Mucosa of stomach (tissue), 1 donor: Measurements from ENCODE around the gene NOP16.
A peak's percentile ranks its signal among the peaks of the same experiment; 100 is the strongest.
"Not testable (repeated sequence)": the region's sequence is repeated elsewhere in the genome, so short reads cannot be mapped to it uniquely, and the experiment has no call there.

Experiments
- H3K27me3 ChIP-seq: one replicate; pipeline ENCODE4 v1.7.0; 2013; ENCODE audit warnings: mild to moderate bottlenecking, low read length; ENCODE audit not compliant: control insufficient read depth, insufficient read depth
- H3K36me3 ChIP-seq: one replicate; pipeline ENCODE4 v1.7.0; 2013; ENCODE audit warnings: low read length; ENCODE audit not compliant: control insufficient read depth, insufficient read depth
- H3K4me1 ChIP-seq: one replicate; pipeline ENCODE4 v1.7.0; 2013; ENCODE audit warnings: mild to moderate bottlenecking, low read length; ENCODE audit not compliant: control insufficient read depth, insufficient read depth
- H3K4me3 ChIP-seq: one replicate; pipeline ENCODE4 v1.7.0; 2013; ENCODE audit warnings: low read length
- H3K9ac ChIP-seq: one replicate; pipeline ENCODE4 v1.7.0; 2013; ENCODE audit warnings: mild to moderate bottlenecking, low read length, moderate library complexity
- H3K9me3 ChIP-seq: one replicate; pipeline ENCODE4 v1.7.0; 2013; ENCODE audit warnings: mild to moderate bottlenecking, low read length, moderate library complexity; ENCODE audit not compliant: control insufficient read depth
- donor health status: Pancreatic carcinoma.

The NOP16 gene

GRCh38 chr5:176416965-176417364, 28.6 kb upstream of the NOP16 start:
- Histone ChIP-seq H3K4me3 (no peak overlapping the region), H3K36me3 (no peaks in the 10 kb centered on the region), H3K9ac (peak overlapping the region; percentile 41), H3K27me3 (no peaks in the 10 kb centered on the region), H3K4me1 (peaks cover 42% of the 10 kb centered on the region), H3K9me3 (no peaks in the 10 kb centered on the region)

GRCh38 chr5:176415952-176416924, 27.8 kb upstream of the NOP16 start, which contains the start of gene CLTB:
CLTB (minus strand) TSS chr5:176416539; CDS start chr5:176416363, 176 bp downstream.
- Histone ChIP-seq H3K4me3 (peak within 1 kb of the TSS; percentile 95), H3K9ac (peak within 1 kb of the TSS; percentile 98), H3K4me1 (peaks cover 49% of the 10 kb centered on the region), H3K27me3 (no peaks in the 10 kb centered on the region), H3K9me3 (no peaks in the 10 kb centered on the region), H3K36me3 (no peaks in the 10 kb centered on the region)

GRCh38 chr5:176415240-176415951, 27.0 kb upstream of the NOP16 start:
- H3K9ac ChIP-seq: peak overlapping the region; percentile 98
- peaks cover 55% of the 10 kb centered on the region for H3K4me1 ChIP-seq
- H3K36me3 ChIP-seq: no peaks in the 10 kb centered on the region
- H3K27me3 ChIP-seq: no peaks in the 10 kb centered on the region
- H3K9me3 ChIP-seq: no peaks in the 10 kb centered on the region
- H3K4me3 ChIP-seq: peak overlapping the region; percentile 95

DNA sequence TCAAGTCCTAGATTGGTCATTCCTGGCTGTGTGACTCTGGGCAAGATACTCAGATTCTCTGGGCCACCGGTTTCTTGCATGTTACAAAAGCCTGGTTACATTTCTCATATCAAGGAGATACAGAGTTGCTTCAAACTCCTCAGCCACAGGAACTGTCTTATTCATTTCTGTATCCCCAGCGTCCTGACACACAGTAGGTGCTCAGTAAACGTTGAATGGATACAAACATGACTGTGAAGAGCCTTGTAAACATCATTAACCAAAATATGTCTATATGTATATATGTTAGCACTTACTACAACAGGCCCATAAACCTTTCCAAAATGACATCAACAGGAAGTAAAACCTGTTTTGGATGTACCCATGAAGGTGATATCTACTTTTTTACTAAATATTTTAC, 26.3 kb upstream of the NOP16 start:
- Histone ChIP-seq H3K9me3 (no peaks in the 10 kb centered on the region), H3K27me3 (no peaks in the 10 kb centered on the region), H3K36me3 (peaks cover 5% of the 10 kb centered on the region), H3K4me1 (peaks cover 62% of the 10 kb centered on the region), H3K4me3 (peak overlapping the region; percentile 95), H3K9ac (peak overlapping the region; percentile 98)

- H3K4me3 ChIP-seq: no peak overlapping the region
Measured at GRCh38 chr5:176413709-176414191, 25.4 kb upstream of the NOP16 start.

GRCh38 chr5:176413255-176413565, 24.8 kb upstream of the NOP16 start:
- Histone ChIP-seq H3K27me3 (no peaks in the 10 kb centered on the region), H3K9ac (peak overlapping the region; percentile 98)

More at GRCh38 chr5:176413709-176414191, 25.4 kb upstream of the NOP16 start:
- Histone ChIP-seq H3K4me1 (peaks cover 64% of the 10 kb centered on the region), H3K36me3 (peaks cover 9% of the 10 kb centered on the region), H3K9me3 (no peaks in the 10 kb centered on the region), H3K27me3 (no peaks in the 10 kb centered on the region), H3K9ac (peak overlapping the region; percentile 98)

DNA sequence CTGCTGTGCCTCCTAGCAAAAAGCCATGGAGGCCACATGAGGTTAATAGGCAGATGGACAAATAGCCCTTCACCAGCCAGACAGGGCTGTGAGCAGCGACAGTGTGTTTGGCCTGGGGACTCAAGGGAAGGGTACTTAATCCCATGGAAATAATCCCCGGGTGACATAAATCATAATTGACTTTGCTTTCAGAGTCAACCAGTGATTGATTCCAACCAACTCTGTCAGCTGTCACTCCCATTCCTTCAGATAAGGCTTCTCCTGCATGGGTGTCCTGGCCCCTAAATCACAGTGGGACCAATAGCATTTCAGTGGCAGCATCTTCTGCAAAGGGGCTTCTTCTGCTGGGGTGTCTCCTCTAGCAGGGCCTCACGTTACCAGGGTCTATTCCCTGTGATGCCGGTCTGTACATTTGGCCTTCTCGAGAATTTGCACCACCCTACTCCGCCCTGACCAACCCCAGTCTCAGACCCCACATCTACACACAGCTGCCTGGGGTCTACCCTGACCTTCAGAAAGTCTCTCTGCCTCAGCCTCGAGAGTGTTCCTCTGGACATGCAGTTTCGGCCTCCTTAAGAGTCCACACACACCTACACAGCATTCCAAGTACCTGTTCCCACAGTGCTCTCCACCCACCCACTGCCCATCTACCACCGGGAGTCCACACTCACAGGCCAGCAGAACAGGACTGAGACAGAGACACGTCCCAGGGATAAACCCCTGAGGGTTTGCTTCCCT, 24.3 kb upstream of the NOP16 start:
- peaks cover 61% of the 10 kb centered on the region for H3K4me1 ChIP-seq

More at GRCh38 chr5:176413255-176413565, 24.8 kb upstream of the NOP16 start:
- peaks cover 63% of the 10 kb centered on the region for H3K4me1 ChIP-seq
- H3K9me3 ChIP-seq: no peaks in the 10 kb centered on the region
- H3K36me3 ChIP-seq: peaks cover 9% of the 10 kb centered on the region
- no peak overlapping the region for H3K4me3 ChIP-seq

GRCh38 chr5:176410486-176411180, 22.2 kb upstream of the NOP16 start:
- no peaks in the 10 kb centered on the region for H3K9me3 ChIP-seq
- H3K4me3 ChIP-seq: no peak overlapping the region
- peak overlapping the region; percentile 30 for H3K9ac ChIP-seq
- no peaks in the 10 kb centered on the region for H3K27me3 ChIP-seq
- peaks cover 61% of the 10 kb centered on the region for H3K4me1 ChIP-seq
- H3K36me3 ChIP-seq: peaks cover 9% of the 10 kb centered on the region

More for the DNA sequence above, 24.3 kb upstream of the NOP16 start:
- H3K36me3 ChIP-seq: peaks cover 9% of the 10 kb centered on the region
- H3K4me3 ChIP-seq: no peak overlapping the region
- H3K27me3 ChIP-seq: no peaks in the 10 kb centered on the region
- H3K9me3 ChIP-seq: no peaks in the 10 kb centered on the region
- H3K9ac ChIP-seq: peak overlapping the region; percentile 98

DNA sequence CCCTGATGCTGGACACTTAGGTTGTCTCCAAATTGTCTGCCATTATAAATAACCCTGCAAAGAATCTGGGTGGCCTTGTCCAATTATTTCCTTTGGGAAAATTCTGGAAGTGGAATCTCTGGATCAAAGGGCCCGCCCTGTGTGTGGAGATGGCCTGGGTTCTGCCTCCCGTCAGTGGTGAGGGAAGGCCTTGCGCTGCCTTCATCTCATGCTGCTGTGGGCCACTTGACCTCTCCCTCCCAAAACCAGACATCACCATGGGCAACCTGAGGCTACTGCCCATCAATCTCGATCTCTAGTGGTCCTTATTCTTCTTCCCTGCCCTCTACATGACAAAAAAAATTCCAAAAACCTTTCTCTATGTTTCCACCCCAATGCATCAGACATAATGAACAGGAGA, 21.4 kb upstream of the NOP16 start:
- H3K9ac ChIP-seq: no peak overlapping the region
- peaks cover 69% of the 10 kb centered on the region for H3K4me1 ChIP-seq
- H3K9me3 ChIP-seq: no peaks in the 10 kb centered on the region
- no peak overlapping the region for H3K4me3 ChIP-seq
- peaks cover 9% of the 10 kb centered on the region for H3K36me3 ChIP-seq
- H3K27me3 ChIP-seq: no peaks in the 10 kb centered on the region

GRCh38 chr5:176408590-176408989, 20.2 kb upstream of the NOP16 start:
- Histone ChIP-seq H3K9ac (no peak overlapping the region), H3K36me3 (peaks cover 9% of the 10 kb centered on the region), H3K27me3 (no peaks in the 10 kb centered on the region), H3K4me3 (no peak overlapping the region), H3K9me3 (no peaks in the 10 kb centered on the region), H3K4me1 (peaks cover 69% of the 10 kb centered on the region)

- H3K9me3 ChIP-seq, H3K4me3 ChIP-seq, H3K27me3 ChIP-seq, H3K36me3 ChIP-seq, H3K9ac ChIP-seq: not testable (repeated sequence)
- peaks cover 69% of the 10 kb centered on the region for H3K4me1 ChIP-seq
Measured at GRCh38 chr5:176408252-176408573, 19.8 kb upstream of the NOP16 start.
